ENCODE data around the gene COL21A1.
"Not testable (repeated sequence)": the region's sequence is repeated elsewhere in the genome, so short reads cannot be mapped to it uniquely, and the experiment has no call there.

Gene COL21A1

GRCh38 chr6:56246881-56247653 is at the start of gene COL21A1:
TSS of gene COL21A1 (minus strand) at chr6:56247580. CDS start at chr6:56182618, 64,962 bp downstream.
- DNase-seq, result no peak

- no peak for DNase-seq
Measured at GRCh38 chr6:56293781-56294180, 46.4 kb upstream of the COL21A1 start.

DNA sequence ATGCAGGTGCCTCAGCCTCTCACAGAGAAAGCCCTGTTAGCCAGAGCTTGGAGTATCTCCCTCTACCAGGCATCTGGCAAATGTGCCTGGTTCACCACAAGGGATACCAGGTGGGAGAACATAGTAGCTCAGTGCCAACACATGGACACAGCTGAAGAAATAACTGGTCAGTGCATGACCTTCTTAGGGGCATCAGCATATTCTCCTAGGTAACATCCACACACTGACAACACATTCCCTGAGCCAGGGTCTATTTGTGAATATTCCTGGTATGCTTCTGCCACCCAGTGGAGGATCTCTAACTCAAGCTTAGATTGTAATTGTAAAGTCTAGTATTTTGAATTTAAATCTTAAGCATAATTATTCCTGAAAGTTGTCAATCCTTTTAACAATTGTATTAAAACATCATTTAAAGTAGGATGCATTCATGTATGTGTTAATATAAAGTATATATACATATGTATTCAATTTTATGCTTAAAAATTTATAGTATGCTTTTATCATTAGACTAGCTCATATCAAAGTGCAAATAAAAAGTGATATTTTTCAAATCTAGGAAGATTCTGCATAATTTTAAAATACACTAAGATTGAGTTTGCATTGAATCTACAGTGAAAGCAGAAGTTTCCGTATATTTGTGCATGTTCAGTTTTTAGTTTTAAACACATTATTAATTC is 45.3 kb upstream of the COL21A1 start:
- DNase-seq, result no peak

GRCh38 chr6:56291302-56291917 is 44.0 kb upstream of the COL21A1 start:
- DNase-seq, result no peak

- no peak for DNase-seq
Measured at GRCh38 chr6:56289721-56290120, 42.3 kb upstream of the COL21A1 start.

GRCh38 chr6:56288347-56288746 is 41.0 kb upstream of the COL21A1 start:
- DNase-seq, result no peak

DNA sequence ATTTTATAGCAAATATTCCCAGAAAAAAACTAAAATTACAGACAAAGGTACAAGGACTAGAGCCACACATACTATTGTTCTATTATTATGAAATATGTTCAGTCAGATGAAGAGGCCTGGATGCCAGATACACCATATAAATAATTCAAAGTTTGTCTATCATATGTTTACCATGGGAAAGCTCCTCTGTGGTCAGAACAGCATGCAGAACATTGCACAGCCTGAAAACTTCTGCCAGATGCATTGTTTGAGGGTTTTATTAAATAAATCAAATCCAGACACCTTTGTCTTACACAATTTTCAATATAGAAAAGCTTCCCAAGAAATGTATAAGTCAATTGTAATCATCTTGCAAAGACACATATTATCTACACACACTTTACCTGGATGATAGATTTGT is 35.0 kb upstream of the COL21A1 start:
- no peak for DNase-seq

- no peak for DNase-seq
Measured at GRCh38 chr6:56280126-56280525, 32.7 kb upstream of the COL21A1 start.

DNA sequence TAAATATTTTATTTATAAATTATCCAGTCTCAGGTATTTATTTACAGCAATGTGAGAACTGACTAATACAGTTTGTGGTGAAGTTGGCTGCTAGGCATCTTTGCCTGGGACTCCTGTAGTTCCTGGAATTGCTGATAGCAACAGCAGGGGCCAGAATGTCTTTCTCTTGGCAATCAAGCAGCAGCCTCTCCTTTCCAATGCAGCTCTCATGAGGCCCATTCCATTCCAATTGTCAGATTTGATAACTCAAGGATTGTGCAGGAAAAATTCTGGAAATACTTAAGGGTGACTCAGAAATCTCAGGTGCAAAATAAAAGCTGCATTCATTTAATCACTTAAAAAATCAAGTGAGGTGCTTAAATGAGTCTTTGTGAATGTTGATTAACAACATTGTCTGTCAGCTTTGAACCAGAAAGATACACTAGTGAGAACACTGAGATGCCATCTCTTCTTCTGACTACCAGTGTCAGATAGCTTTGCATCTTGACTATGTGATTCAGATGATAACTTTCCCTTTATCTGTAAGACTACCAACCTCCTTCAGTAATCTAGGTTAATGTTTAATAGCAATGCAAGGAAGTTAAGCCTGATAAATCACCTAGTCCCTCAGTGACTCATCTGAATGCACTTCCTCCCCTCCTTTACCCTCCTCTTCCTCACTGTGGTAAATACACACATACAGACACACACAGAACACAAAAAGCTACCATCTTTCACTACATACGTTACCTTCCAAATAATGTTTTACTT is 32.1 kb upstream of the COL21A1 start:
- DNase-seq, result no peak

- no peak for DNase-seq
Measured at GRCh38 chr6:56278171-56278591, 30.8 kb upstream of the COL21A1 start.

- no peak for DNase-seq
Measured at GRCh38 chr6:56270812-56271441, 23.5 kb upstream of the COL21A1 start.

DNA sequence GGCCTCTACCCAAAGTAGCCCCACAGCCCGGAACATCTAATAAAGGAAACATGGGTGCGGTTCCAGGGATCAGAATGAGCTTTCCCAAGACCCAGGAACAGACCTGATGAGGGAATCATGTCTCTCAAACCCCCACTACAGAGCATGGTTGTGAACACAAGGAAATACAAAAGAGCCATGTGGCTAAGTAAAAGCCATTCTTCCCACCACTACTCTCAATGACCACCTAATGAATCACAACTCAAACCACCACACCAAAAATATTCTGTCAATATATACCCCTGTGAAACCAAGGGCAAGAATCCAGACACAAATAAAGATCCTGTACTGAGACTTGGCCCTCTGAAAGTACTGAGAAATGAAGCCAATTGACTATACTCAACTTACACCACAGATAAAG is 20.9 kb upstream of the COL21A1 start:
- no peak for DNase-seq

GRCh38 chr6:56266011-56266410 is 18.6 kb upstream of the COL21A1 start:
- DNase-seq, result no peak

DNA sequence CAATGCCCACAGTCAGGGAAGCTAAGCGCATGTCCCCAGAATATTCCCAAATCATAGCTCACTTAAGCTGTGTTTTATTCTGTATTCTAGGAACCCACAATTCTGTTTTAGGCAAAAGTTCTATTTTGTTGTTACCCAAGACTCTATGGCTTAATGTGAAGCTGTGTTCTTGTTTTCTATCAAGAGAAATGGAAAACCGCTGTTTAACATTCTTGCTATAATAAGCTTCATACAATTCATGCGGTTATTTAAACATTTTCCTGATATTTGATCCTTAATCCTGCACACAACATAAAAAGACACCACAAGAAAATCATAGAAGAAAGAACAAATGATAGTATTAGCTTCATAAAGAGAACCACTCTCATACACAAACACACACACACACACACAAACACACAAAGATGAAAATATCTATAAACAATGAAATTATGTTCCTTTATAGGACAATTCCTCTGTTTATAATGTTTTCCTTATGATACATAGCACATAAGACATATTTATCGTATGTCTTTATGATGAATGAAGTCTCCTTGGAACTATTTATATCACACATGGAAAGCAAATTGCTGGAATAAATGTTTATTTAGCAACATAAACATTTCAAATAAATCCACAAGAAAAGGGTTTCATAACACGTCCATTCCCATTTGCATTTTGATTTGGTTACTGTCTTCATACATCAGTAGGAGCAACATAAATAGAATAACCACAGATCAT is 16.4 kb upstream of the COL21A1 start:
- DNase-seq, result no peak

GRCh38 chr6:56260593-56260992 is 13.2 kb upstream of the COL21A1 start:
- not testable (repeated sequence) for DNase-seq

DNA sequence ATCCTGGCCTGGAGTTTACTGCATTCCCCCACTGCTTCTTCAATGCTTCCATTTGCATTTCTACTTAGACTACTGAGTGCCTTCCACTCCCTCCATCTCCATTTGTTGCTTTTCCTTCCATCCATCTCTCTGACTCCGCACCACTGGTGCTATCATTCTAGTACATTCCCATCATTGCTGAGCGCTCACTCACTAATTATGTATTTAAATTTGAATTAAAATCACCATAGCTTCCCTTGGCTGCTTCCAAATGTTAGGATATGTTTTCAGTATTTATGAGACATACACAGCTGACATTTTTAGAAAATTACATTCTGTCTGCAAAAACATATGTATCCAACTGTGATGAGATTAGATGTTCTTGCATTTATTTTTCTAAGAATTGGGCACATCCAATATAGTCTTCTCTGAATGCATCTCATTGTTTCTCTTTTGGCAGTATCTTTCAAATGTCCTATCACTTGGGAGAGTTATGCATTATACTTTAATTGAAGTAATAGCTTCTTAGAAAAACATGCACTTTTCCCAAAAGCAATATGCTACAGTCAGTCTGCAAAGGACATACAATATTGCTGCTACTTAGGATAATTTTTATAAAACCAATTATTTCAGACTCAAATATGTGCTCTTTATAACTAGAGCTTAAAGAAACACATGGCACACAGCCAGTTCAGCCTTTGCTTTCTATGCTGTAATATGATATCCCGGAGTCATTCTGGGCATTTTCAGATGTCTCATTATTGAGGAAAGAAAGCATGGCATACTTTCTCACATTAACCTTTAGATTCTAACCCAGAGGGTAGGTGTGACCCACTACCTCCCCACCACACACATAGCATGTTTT is 12.1 kb upstream of the COL21A1 start:
- DNase-seq, result no peak

GRCh38 chr6:56255349-56255748 is 8.0 kb upstream of the COL21A1 start:
- no peak for DNase-seq

DNA sequence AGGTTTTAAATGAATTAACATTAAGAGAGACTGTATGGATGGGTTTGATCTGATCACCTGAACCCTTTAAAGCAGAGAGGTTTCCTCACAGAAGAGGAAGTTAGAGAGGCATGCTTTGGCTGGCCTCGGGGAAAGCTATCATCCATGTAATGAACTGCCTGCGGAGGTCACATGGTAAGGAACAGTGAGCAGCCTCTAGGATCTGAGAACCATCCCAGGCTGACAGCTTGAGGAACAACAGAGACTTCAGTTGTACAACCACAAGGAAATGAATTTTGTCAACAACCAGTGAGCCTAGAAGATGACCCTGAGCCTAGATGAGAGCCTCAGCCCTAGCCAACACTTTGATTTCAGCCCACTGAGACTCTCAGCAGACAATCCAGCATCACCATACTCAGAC is 2.9 kb upstream of the COL21A1 start:
- DNase-seq, result no peak

DNA sequence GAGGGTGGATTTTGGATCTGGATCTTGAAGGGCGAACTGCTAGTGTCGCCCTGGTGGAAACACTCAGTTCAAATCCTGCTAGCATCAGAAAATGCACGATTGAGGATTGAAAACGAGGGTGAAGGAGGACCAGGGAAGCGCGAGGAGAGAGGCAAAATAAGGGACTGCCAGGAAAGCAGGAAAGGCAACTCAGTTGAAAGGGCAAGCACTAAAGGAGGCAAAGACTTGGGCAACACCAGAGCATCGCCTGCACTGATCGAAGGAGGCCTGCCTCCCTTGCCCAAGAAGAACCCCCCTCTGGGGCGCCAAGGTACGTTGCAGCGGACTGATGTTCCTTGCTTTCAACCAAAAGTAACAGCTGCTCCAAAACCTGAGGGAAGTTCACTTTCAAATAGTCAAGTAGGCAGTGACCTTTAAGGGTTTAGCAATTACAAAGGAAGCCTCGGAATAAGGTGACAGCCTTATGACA is 308 bp upstream of the COL21A1 start:
- DNase-seq, result no peak

GRCh38 chr6:56246541-56246880 is 869 bp downstream of the COL21A1 start:
- no peak for DNase-seq

DNA sequence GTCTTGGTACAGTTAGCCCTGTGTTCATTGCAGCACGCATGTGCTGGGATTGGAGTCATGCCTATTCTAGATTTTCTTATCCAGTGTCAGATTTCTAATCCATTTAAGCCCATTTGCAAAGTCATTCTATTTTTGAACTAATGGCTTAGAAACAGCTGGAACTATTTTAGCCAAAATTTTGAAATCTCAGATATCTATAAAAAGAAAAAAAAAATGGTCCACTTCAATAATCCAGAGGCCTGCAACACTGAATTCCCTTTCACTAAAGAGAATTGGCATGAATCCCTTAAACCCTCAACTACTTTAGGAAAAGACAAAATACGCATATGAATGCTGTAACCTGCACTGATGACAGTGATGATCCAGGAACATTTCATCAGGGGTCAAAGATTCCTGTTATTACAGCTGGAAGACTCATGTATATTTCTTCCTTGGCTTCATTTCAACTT is 1.5 kb downstream of the COL21A1 start:
- DNase-seq, result no peak
